Transverse colon (tissue), 4 donors: Measurements from ENCODE around the gene AADACL3.
"Not testable (repeated sequence)": the region's sequence is repeated elsewhere in the genome, so short reads cannot be mapped to it uniquely, and the experiment has no call there.

Experiments
- EP300 ChIP-seq: sonication (generic); formaldehyde crosslinking; IDR thresholded peaks from one replicate; pipeline ENCODE4 v1.6.1; 2017; ENCODE audit warnings: antibody characterized with exemption, low read depth
- POLR2A ChIP-seq: fragments of 450-650 bp; IDR thresholded peaks from one replicate; pipeline ENCODE4 v1.6.1; 2016; ENCODE audit warnings: antibody characterized with exemption, mild to moderate bottlenecking, moderate library complexity
- POLR2AphosphoS5 ChIP-seq, 3 donors: sonication (generic); formaldehyde crosslinking; IDR thresholded peaks; one replicate each; pipeline ENCODE4 v1.6.1; 2016; ENCODE audit warnings: antibody characterized with exemption in 3 of 3
- TF ChIP-seq, protein P1 (sequence below), 5 experiments: fragments of 200-600 bp in 3 of 5; fragments of 450-650 bp in 2 of 5; sonication (generic) in 3 of 5; IDR thresholded peaks; 1 replicate in 2 of 5; 2 replicates in 3 of 5; pipeline ENCODE4 v1.5.1; 2016 to 2017; ENCODE audit warnings: antibody characterized with exemption in 5 of 5, inconsistent platforms in 3 of 5, mild to moderate bottlenecking in 2 of 5, moderate library complexity in 1 of 5

DNA sequence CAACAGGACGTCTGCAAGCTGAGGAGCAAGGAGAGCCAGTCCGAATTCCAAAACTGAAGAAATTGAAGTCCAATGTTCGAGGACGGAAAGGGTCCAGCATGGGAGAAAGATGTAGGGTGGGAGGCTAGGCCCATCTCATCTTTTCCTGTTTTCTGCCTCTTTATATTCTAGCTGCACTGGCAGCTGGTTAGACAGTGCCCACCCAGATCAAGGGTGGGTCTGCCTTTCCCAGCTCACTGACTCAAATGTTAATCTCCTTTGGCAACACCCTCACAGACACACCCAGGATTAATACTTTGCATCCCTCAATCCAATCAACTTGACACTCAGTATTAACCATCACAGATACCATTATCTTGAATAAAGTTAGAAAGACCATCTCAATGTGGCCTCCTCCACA is 39.8 kb upstream of the AADACL3 start:
- TF ChIP-seq POLR2A; POLR2AphosphoS5 (IDR thresholded peaks at IDR 0.05); EP300: not testable (repeated sequence)
- TF ChIP-seq, protein P1, sequence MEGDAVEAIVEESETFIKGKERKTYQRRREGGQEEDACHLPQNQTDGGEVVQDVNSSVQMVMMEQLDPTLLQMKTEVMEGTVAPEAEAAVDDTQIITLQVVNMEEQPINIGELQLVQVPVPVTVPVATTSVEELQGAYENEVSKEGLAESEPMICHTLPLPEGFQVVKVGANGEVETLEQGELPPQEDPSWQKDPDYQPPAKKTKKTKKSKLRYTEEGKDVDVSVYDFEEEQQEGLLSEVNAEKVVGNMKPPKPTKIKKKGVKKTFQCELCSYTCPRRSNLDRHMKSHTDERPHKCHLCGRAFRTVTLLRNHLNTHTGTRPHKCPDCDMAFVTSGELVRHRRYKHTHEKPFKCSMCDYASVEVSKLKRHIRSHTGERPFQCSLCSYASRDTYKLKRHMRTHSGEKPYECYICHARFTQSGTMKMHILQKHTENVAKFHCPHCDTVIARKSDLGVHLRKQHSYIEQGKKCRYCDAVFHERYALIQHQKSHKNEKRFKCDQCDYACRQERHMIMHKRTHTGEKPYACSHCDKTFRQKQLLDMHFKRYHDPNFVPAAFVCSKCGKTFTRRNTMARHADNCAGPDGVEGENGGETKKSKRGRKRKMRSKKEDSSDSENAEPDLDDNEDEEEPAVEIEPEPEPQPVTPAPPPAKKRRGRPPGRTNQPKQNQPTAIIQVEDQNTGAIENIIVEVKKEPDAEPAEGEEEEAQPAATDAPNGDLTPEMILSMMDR (IDR thresholded peaks at IDR 0.05), result not testable (repeated sequence)
